ENCODE data around the gene TMEM243. TPM values are rescaled to one million over a fixed set of nuclear protein-coding genes. Genes with fewer than 3 reads are reported as not detected.

TMEM243 gene
- total RNA-seq, 4 donors from 2014 or later = 14.1 to 120 (median 44.4) TPM

GRCh38 chr7:87199241-87199640, 20.3 kb downstream of the TMEM243 start:
- H3K36me3 ChIP-seq = no peaks in the 10 kb centered on the region
- H3K27me3 ChIP-seq = no peaks in the 10 kb centered on the region
- H3K4me1 ChIP-seq = no peaks in the 10 kb centered on the region
- intact Hi-C loops (cut with DNase I; ENCODE audit: low total_unique reads) = no loop called here
- no peak overlapping the region for H3K27ac ChIP-seq
- H3K4me3 ChIP-seq = no peak overlapping the region
- DNase-seq = no peak
- H3K9me3 ChIP-seq = no peaks in the 10 kb centered on the region
- no peak for TF ChIP-seq POLR2A (IDR thresholded peaks at IDR 0.05)
- no peak for TF ChIP-seq CTCF (IDR thresholded peaks at IDR 0.05)

GRCh38 chr7:87193912-87194311, 25.6 kb downstream of the TMEM243 start:
- intact Hi-C loops (cut with DNase I; ENCODE audit: low total_unique reads) = no loop called here

GRCh38 chr7:87192784-87193487, 26.6 kb downstream of the TMEM243 start:
- intact Hi-C loops (cut with DNase I; ENCODE audit: low total_unique reads) = no loop called here
- no peak overlapping the region for H3K27ac ChIP-seq

More at GRCh38 chr7:87193912-87194311, 25.6 kb downstream of the TMEM243 start:
- no peaks in the 10 kb centered on the region for H3K4me1 ChIP-seq
- no peak overlapping the region for H3K27ac ChIP-seq
- H3K27me3 ChIP-seq = no peaks in the 10 kb centered on the region
- TF ChIP-seq CTCF (IDR thresholded peaks at IDR 0.05) (no peak), POLR2A (IDR thresholded peaks at IDR 0.05) (no peak)
- H3K4me3 ChIP-seq = no peak overlapping the region
- no peaks in the 10 kb centered on the region for H3K36me3 ChIP-seq
- DNase-seq = no peak
- H3K9me3 ChIP-seq = no peaks in the 10 kb centered on the region

GRCh38 chr7:87190783-87191182, 28.7 kb downstream of the TMEM243 start:
- no peak for DNase-seq
- no peaks in the 10 kb centered on the region for H3K36me3 ChIP-seq
- no peaks in the 10 kb centered on the region for H3K27me3 ChIP-seq
- intact Hi-C loops (cut with DNase I; ENCODE audit: low total_unique reads) = no loop called here
- no peak overlapping the region for H3K4me3 ChIP-seq
- H3K27ac ChIP-seq = no peak overlapping the region
- H3K4me1 ChIP-seq = no peaks in the 10 kb centered on the region
- no peak for TF ChIP-seq CTCF (IDR thresholded peaks at IDR 0.05)
- no peak for TF ChIP-seq POLR2A (IDR thresholded peaks at IDR 0.05)
- no peaks in the 10 kb centered on the region for H3K9me3 ChIP-seq

More at GRCh38 chr7:87192784-87193487, 26.6 kb downstream of the TMEM243 start:
- Histone ChIP-seq H3K4me3 (no peak overlapping the region), H3K4me1 (no peaks in the 10 kb centered on the region), H3K27me3 (no peaks in the 10 kb centered on the region), H3K36me3 (no peaks in the 10 kb centered on the region), H3K9me3 (no peaks in the 10 kb centered on the region)
- no peak for DNase-seq
- no peak for TF ChIP-seq CTCF (IDR thresholded peaks at IDR 0.05)
- TF ChIP-seq POLR2A (IDR thresholded peaks at IDR 0.05) = no peak

- Histone ChIP-seq H3K4me1 (no peaks in the 10 kb centered on the region), H3K9me3 (no peaks in the 10 kb centered on the region), H3K36me3 (no peaks in the 10 kb centered on the region), H3K27ac (no peak overlapping the region), H3K4me3 (no peak overlapping the region), H3K27me3 (no peaks in the 10 kb centered on the region)
- TF ChIP-seq POLR2A (IDR thresholded peaks at IDR 0.05) (no peak), CTCF (IDR thresholded peaks at IDR 0.05) (no peak)
- intact Hi-C loops (cut with DNase I; ENCODE audit: low total_unique reads) = no loop called here
- DNase-seq = no peak
Observed at GRCh38 chr7:87188930-87189329, 30.6 kb downstream of the TMEM243 start.

Measured in uterus (tissue), 4 donors.